ENCODE results near the gene TIMMDC1.

DNA sequence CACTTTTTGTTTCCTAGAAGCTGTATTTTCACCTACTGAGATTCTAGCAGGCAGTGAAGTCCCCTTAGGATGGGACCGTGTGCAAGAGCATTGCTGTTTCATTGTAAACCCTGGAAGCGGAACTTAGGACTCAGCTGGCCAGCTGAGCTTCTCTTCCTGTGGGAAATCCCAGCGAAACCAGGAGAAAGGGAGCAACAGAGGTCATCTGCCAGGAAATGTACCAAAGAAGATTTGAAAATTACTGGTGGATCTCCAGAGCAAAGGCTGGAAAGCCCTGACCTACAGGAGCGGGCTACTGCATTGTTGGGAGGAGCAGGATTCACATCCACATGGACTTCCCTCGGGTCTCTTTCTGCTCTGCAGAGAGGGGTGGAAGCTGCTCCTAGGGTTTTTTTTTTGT lies 73.3 kb downstream of the TIMMDC1 start:
- no peak for TF ChIP-seq POLR2A (IDR thresholded peaks at IDR 0.05)
- TF ChIP-seq, protein P1, sequence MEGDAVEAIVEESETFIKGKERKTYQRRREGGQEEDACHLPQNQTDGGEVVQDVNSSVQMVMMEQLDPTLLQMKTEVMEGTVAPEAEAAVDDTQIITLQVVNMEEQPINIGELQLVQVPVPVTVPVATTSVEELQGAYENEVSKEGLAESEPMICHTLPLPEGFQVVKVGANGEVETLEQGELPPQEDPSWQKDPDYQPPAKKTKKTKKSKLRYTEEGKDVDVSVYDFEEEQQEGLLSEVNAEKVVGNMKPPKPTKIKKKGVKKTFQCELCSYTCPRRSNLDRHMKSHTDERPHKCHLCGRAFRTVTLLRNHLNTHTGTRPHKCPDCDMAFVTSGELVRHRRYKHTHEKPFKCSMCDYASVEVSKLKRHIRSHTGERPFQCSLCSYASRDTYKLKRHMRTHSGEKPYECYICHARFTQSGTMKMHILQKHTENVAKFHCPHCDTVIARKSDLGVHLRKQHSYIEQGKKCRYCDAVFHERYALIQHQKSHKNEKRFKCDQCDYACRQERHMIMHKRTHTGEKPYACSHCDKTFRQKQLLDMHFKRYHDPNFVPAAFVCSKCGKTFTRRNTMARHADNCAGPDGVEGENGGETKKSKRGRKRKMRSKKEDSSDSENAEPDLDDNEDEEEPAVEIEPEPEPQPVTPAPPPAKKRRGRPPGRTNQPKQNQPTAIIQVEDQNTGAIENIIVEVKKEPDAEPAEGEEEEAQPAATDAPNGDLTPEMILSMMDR (IDR thresholded peaks at IDR 0.05 in 4 of 5, conservative IDR thresholded peaks at IDR 0.05 in 1 of 5): no peak

Measured in gastrocnemius medialis (tissue), 4 donors.